Mammary epithelial cell (primary cell): ENCODE data around the gene SCIN.

Experiments used
- CTCF ChIP-seq, 2 donors: IDR thresholded peaks in 1 of 2; conservative IDR thresholded peaks in 1 of 2; 2 replicates each; pipeline ENCODE4 v1.5.1; 2011 to 2012; ENCODE audit warnings: inconsistent platforms in 2 of 2, low read length in 2 of 2, mild to moderate bottlenecking in 2 of 2, control low read depth in 1 of 2, low read depth in 1 of 2; ENCODE audit not compliant: insufficient read depth in 1 of 2; ENCODE audit errors: extremely low read depth in 1 of 2
- EZH2 ChIP-seq: IDR thresholded peaks from 2 replicates; pipeline ENCODE4 v1.6.1; 2012; ENCODE audit warnings: low read length, inconsistent platforms, borderline replicate concordance

- no peak for TF ChIP-seq CTCF (conservative IDR thresholded peaks at IDR 0.05 in 1 of 2, IDR thresholded peaks at IDR 0.05 in 1 of 2; ENCODE audit: extremely low read depth in 1 of 2, insufficient read depth in 1 of 2, low read depth in 1 of 2, low read length in 2 of 2)
- no peak for TF ChIP-seq EZH2
These were observed 12.7 kb downstream of the SCIN start for GRCh38 chr7:12583176-12583575.
